SU-DHL-6 (cell line): Measurements from ENCODE around the gene EPHB1.

Experiments
- CTCF ChIP-seq: fragments of 200-600 bp; sonication (generic); IDR thresholded peaks from one replicate; pipeline ENCODE4 v1.5.1; 2017; ENCODE audit warnings: antibody characterized with exemption, mild to moderate bottlenecking, low read length, moderate library complexity; ENCODE audit not compliant: insufficient read depth, poor library complexity, severe bottlenecking
- EZH2phosphoT487 ChIP-seq: fragments of 200-600 bp; sonication (generic), shearing (Covaris generic); conservative IDR thresholded peaks from 2 replicates; pipeline ENCODE4 v1.6.1; 2018; ENCODE audit warnings: mild to moderate bottlenecking, antibody characterized with exemption, low read length, moderate library complexity, mixed read lengths

- TF ChIP-seq CTCF (no peak), EZH2phosphoT487 (no peak)
Observed at GRCh38 chr3:134886991-134887390, 91.9 kb downstream of the EPHB1 start.
